ENCODE results near the gene ZSCAN22. TPM values are rescaled to one million over a fixed set of nuclear protein-coding genes. Genes with fewer than 3 reads are reported as not detected.

ZSCAN22 gene
- total RNA-seq, 1 experiment from 2014 or later, result 3.2 TPM

GRCh38 chr19:58380037-58380661 is 53.4 kb downstream of the ZSCAN22 start:
- no peaks in the 10 kb centered on the region for H3K27me3 ChIP-seq (replicated peaks; ENCODE audit: insufficient read depth, low read depth, low read length, poor library complexity)
- H3K36me3 ChIP-seq (ENCODE audit: insufficient read depth, low read length, poor library complexity, severe bottlenecking), result no peaks in the 10 kb centered on the region
- POLR2A ChIA-PET (ENCODE audit: low non-redundant PET), result no interaction called here
- TF ChIP-seq, protein P1, sequence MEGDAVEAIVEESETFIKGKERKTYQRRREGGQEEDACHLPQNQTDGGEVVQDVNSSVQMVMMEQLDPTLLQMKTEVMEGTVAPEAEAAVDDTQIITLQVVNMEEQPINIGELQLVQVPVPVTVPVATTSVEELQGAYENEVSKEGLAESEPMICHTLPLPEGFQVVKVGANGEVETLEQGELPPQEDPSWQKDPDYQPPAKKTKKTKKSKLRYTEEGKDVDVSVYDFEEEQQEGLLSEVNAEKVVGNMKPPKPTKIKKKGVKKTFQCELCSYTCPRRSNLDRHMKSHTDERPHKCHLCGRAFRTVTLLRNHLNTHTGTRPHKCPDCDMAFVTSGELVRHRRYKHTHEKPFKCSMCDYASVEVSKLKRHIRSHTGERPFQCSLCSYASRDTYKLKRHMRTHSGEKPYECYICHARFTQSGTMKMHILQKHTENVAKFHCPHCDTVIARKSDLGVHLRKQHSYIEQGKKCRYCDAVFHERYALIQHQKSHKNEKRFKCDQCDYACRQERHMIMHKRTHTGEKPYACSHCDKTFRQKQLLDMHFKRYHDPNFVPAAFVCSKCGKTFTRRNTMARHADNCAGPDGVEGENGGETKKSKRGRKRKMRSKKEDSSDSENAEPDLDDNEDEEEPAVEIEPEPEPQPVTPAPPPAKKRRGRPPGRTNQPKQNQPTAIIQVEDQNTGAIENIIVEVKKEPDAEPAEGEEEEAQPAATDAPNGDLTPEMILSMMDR (conservative IDR thresholded peaks at IDR 0.05; ENCODE audit: low read depth, low read length), result no peak
- no peak for TF ChIP-seq EZH2 (IDR thresholded peaks at IDR 0.05; ENCODE audit: borderline replicate concordance, low read depth, low read length, poor library complexity, severe bottlenecking)
- H3K4me1 ChIP-seq (ENCODE audit: insufficient read depth, low read length, poor library complexity, severe bottlenecking), result peaks cover 5% of the 10 kb centered on the region
- DNase-seq (ENCODE audit: low spot score), result no peak
- CTCF ChIA-PET, result no interaction called here
- BruUV-seq (replicated peaks), result TSS peak; percentile 31
- H3K4me3 ChIP-seq (ENCODE audit: low read depth, low read length, poor library complexity, severe bottlenecking), result peak overlapping the region; percentile 72
- intact Hi-C loops (cut with micrococcal nuclease; ENCODE audit: unreplicated experiment), result loop anchor here (2.0 kb wide), 1 partner anchor 75 kb away; the partner anchor contains the start of gene ERVK3-1
- peak overlapping the region; percentile 96 for H3K27ac ChIP-seq (ENCODE audit: low read depth, low read length, poor library complexity, severe bottlenecking)
- H3K9me3 ChIP-seq (ENCODE audit: low read depth, low read length, poor library complexity, severe bottlenecking), result no peaks in the 10 kb centered on the region

DNA sequence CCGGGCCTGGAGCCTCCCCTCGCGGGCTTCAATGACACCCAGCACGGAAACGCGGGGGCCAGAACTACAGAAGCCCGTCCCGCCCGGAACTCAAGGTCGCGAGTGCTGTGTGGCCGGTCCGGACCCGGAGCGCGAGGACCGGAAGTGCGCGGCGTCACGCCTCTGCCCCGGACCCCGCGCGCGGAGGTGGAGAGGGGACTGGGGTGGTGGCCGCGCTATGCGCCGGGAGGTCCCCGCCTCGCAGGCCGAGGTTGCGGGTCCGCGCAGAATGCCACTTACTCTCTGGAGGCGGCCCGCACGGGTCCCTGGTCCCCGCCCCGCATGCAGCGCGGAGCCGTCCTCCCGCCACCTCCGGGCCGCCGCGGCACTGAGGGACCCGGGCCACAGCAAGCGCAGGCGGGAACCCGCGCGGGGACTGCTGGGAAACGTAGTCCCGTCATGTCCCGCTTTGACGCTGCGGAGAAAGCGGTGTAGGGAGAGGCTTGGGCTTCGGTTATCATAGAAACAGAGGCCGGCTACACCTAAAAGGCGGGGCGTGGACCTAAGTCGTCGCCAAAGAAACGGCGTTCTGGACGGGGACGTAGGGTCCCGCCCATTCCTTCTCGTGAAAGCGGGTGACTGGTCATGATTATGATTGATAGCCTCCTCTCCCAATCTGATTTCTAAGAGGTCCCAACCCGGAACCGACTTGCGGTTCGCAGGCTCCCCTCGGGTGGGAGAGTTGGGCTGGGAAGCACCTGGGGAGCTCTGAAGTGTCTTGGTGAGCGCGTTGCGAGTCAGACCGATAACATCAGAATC is 54.1 kb downstream of the ZSCAN22 start, which contains the start of gene ZNF837:
TSS of gene ZNF837 (minus strand) at position 369 of the 798 bp plus-strand sequence. CDS start 11,698 bp downstream, outside the sequence.
- ChIA-PET POLR2A (ENCODE audit: low non-redundant PET) (no interaction called here), CTCF (no interaction called here)
- TF ChIP-seq EZH2 (IDR thresholded peaks at IDR 0.05; ENCODE audit: borderline replicate concordance, low read depth, low read length, poor library complexity, severe bottlenecking), result no peak
- TF ChIP-seq, protein P1 (conservative IDR thresholded peaks at IDR 0.05; ENCODE audit: low read depth, low read length), result no peak
- peak within 1 kb of the TSS; percentile 96 for H3K27ac ChIP-seq (ENCODE audit: low read depth, low read length, poor library complexity, severe bottlenecking)
- peaks cover 5% of the 10 kb centered on the region for H3K4me1 ChIP-seq (ENCODE audit: insufficient read depth, low read length, poor library complexity, severe bottlenecking)
- peak; percentile 100 for DNase-seq (ENCODE audit: low spot score)
- BruUV-seq (replicated peaks), result no TSS peak
- no peaks in the 10 kb centered on the region for H3K27me3 ChIP-seq (replicated peaks; ENCODE audit: insufficient read depth, low read depth, low read length, poor library complexity)
- H3K9me3 ChIP-seq (ENCODE audit: low read depth, low read length, poor library complexity, severe bottlenecking), result no peaks in the 10 kb centered on the region
- peak within 1 kb of the TSS; percentile 72 for H3K4me3 ChIP-seq (ENCODE audit: low read depth, low read length, poor library complexity, severe bottlenecking)
- intact Hi-C loops (cut with micrococcal nuclease; ENCODE audit: unreplicated experiment), result loop anchor here (2.0 kb wide), 1 partner anchor 76 kb away; the partner anchor contains the start of gene ERVK3-1
- no peaks in the 10 kb centered on the region for H3K36me3 ChIP-seq (ENCODE audit: insufficient read depth, low read length, poor library complexity, severe bottlenecking)

- CTCF ChIA-PET, result no interaction called here
- peaks cover 5% of the 10 kb centered on the region for H3K4me1 ChIP-seq (ENCODE audit: insufficient read depth, low read length, poor library complexity, severe bottlenecking)
- no peak for TF ChIP-seq EZH2 (IDR thresholded peaks at IDR 0.05; ENCODE audit: borderline replicate concordance, low read depth, low read length, poor library complexity, severe bottlenecking)
- TF ChIP-seq, protein P1 (conservative IDR thresholded peaks at IDR 0.05; ENCODE audit: low read depth, low read length), result no peak
- no peaks in the 10 kb centered on the region for H3K9me3 ChIP-seq (ENCODE audit: low read depth, low read length, poor library complexity, severe bottlenecking)
- no peaks in the 10 kb centered on the region for H3K36me3 ChIP-seq (ENCODE audit: insufficient read depth, low read length, poor library complexity, severe bottlenecking)
- DNase-seq (ENCODE audit: low spot score), result no peak
- POLR2A ChIA-PET (ENCODE audit: low non-redundant PET), result no interaction called here
- intact Hi-C loops (cut with micrococcal nuclease; ENCODE audit: unreplicated experiment), result loop anchor here (2.0 kb wide), 1 partner anchor 77 kb away; the partner anchor contains the start of gene ERVK3-1
- BruUV-seq (replicated peaks), result TSS peak; percentile 50
- H3K27me3 ChIP-seq (replicated peaks; ENCODE audit: insufficient read depth, low read depth, low read length, poor library complexity), result no peaks in the 10 kb centered on the region
- peak overlapping the region; percentile 72 for H3K4me3 ChIP-seq (ENCODE audit: low read depth, low read length, poor library complexity, severe bottlenecking)
- peak overlapping the region; percentile 96 for H3K27ac ChIP-seq (ENCODE audit: low read depth, low read length, poor library complexity, severe bottlenecking)
Observed at GRCh38 chr19:58381460-58382212, 54.8 kb downstream of the ZSCAN22 start.

Measured in A673 (cell line).